KMS-11 (cell line): Measurements from ENCODE around the gene FBN1.

ENCODE experiments used
- H2AFZ ChIP-seq: fragments of 200-600 bp; sonication (generic); 2 replicates; pipeline ENCODE4 v1.6.1; 2016; ENCODE audit warnings: antibody characterized with exemption, mixed run types, low read depth
- H3K27ac ChIP-seq: fragments of 200-600 bp; sonication (generic); 2 replicates; pipeline ENCODE4 v1.6.1; 2016; ENCODE audit warnings: mild to moderate bottlenecking, mixed run types
- H3K27me3 ChIP-seq: fragments of 200-600 bp; sonication (generic); 2 replicates; pipeline ENCODE4 v1.6.1; 2017; ENCODE audit warnings: mild to moderate bottlenecking, low read depth, mixed run types, moderate library complexity; ENCODE audit not compliant: insufficient read depth
- H3K36me3 ChIP-seq: fragments of 200-600 bp; sonication (generic); 2 replicates; pipeline ENCODE4 v1.6.1; 2017; ENCODE audit warnings: mild to moderate bottlenecking, mixed run types; ENCODE audit not compliant: insufficient read depth
- H3K4me1 ChIP-seq: fragments of 200-600 bp; sonication (generic); 2 replicates; pipeline ENCODE4 v1.6.1; 2016; ENCODE audit warnings: mild to moderate bottlenecking, low read depth, mixed run types; ENCODE audit not compliant: poor library complexity, severe bottlenecking
- H3K4me2 ChIP-seq: fragments of 200-600 bp; sonication (generic); 2 replicates; pipeline ENCODE4 v1.7.0; 2016; ENCODE audit warnings: mild to moderate bottlenecking, mixed run types
- H3K4me3 ChIP-seq: fragments of 200-600 bp; sonication (generic); IDR thresholded peaks from 2 replicates; pipeline ENCODE4 v1.6.1; 2017; ENCODE audit warnings: low read depth, low read length, mixed read lengths; ENCODE audit not compliant: insufficient read depth
- H3K79me2 ChIP-seq: fragments of 200-600 bp; sonication (generic); 2 replicates; pipeline ENCODE4 v1.6.1; 2016; ENCODE audit warnings: low read depth, mixed run types; ENCODE audit not compliant: insufficient read depth
- H3K9ac ChIP-seq: fragments of 200-600 bp; sonication (generic); 2 replicates; pipeline ENCODE4 v1.6.1; 2016; ENCODE audit warnings: mild to moderate bottlenecking, mixed run types
- H4K20me1 ChIP-seq: fragments of 200-600 bp; sonication (generic); 2 replicates; pipeline ENCODE4 v1.6.1; 2016; ENCODE audit warnings: mild to moderate bottlenecking, mixed run types; ENCODE audit not compliant: insufficient read depth
- TF ChIP-seq, protein P1 (sequence below): fragments of 200-600 bp; sonication (generic); conservative IDR thresholded peaks from 2 replicates; pipeline ENCODE4 v1.6.1; 2017; ENCODE audit warnings: low read depth, mild to moderate bottlenecking, antibody characterized with exemption, low read length, moderate library complexity, mixed read lengths

FBN1 gene

DNA sequence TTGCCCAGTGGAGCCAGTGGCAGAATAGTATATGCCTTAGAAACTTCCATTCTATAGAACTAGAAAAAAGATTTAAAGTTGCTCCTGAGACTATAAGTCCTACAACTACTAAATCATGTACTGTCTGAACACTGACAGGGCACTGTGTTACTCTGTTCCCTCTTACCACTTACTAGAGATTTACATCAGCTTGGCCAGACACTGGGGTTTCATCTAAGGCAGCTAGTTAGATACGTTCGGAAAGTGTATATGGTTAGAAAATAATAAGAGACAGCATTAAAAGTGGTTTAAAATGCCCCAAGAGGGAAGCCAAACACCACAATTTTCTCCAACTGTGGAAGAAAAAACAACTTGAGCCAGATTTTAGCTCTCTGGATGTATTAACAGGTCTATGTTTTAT, 97.1 kb downstream of the FBN1 start:
- H3K4me3 ChIP-seq: no peak overlapping the region
- no peaks in the 10 kb centered on the region for H4K20me1 ChIP-seq
- H2AFZ ChIP-seq: no peak overlapping the region
- H3K79me2 ChIP-seq: no peaks in the 10 kb centered on the region
- H3K4me1 ChIP-seq: no peaks in the 10 kb centered on the region
- H3K27me3 ChIP-seq: no peaks in the 10 kb centered on the region
- TF ChIP-seq, protein P1, sequence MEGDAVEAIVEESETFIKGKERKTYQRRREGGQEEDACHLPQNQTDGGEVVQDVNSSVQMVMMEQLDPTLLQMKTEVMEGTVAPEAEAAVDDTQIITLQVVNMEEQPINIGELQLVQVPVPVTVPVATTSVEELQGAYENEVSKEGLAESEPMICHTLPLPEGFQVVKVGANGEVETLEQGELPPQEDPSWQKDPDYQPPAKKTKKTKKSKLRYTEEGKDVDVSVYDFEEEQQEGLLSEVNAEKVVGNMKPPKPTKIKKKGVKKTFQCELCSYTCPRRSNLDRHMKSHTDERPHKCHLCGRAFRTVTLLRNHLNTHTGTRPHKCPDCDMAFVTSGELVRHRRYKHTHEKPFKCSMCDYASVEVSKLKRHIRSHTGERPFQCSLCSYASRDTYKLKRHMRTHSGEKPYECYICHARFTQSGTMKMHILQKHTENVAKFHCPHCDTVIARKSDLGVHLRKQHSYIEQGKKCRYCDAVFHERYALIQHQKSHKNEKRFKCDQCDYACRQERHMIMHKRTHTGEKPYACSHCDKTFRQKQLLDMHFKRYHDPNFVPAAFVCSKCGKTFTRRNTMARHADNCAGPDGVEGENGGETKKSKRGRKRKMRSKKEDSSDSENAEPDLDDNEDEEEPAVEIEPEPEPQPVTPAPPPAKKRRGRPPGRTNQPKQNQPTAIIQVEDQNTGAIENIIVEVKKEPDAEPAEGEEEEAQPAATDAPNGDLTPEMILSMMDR: no peak
- H3K9ac ChIP-seq: no peak overlapping the region
- no peak overlapping the region for H3K27ac ChIP-seq
- no peak overlapping the region for H3K4me2 ChIP-seq
- no peaks in the 10 kb centered on the region for H3K36me3 ChIP-seq

GRCh38 chr15:48547286-48547685, 98.2 kb downstream of the FBN1 start:
- H3K9ac ChIP-seq: no peak overlapping the region
- H3K79me2 ChIP-seq: no peaks in the 10 kb centered on the region
- H3K4me2 ChIP-seq: no peak overlapping the region
- no peak overlapping the region for H2AFZ ChIP-seq
- no peaks in the 10 kb centered on the region for H4K20me1 ChIP-seq
- H3K27ac ChIP-seq: no peak overlapping the region
- peaks cover 2% of the 10 kb centered on the region for H3K4me1 ChIP-seq
- TF ChIP-seq, protein P1: no peak
- H3K36me3 ChIP-seq: no peaks in the 10 kb centered on the region
- no peak overlapping the region for H3K4me3 ChIP-seq
- H3K27me3 ChIP-seq: no peaks in the 10 kb centered on the region

- Histone ChIP-seq H3K9ac (no peak overlapping the region), H3K4me2 (no peak overlapping the region), H3K27me3 (no peaks in the 10 kb centered on the region), H3K4me3 (no peak overlapping the region), H3K36me3 (no peaks in the 10 kb centered on the region), H4K20me1 (no peaks in the 10 kb centered on the region), H3K4me1 (peaks cover 12% of the 10 kb centered on the region), H2AFZ (no peak overlapping the region), H3K27ac (no peak overlapping the region), H3K79me2 (no peaks in the 10 kb centered on the region)
- TF ChIP-seq, protein P1: no peak
Observed at GRCh38 chr15:48546296-48546695, 99.2 kb downstream of the FBN1 start.

DNA sequence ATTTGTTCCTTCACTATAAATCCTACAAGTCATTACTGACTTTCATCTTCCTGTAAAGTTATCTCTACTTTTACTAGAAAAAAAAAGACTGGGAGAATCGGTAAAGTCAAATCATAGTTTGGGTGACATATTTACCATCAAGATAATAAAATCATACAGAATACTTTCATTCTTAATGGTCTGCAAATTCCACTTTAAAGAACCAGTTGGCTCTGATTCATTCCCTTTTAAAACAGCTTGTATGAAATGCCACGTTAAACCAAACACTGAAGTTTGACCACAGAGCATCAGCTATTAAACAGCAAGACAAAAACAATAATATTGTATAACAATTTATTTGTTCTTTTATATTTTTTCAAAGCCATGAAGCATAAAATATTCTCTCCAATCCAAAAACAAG, 100.7 kb downstream of the FBN1 start:
- H3K4me2 ChIP-seq: no peak overlapping the region
- no peak overlapping the region for H3K4me3 ChIP-seq
- no peaks in the 10 kb centered on the region for H3K79me2 ChIP-seq
- H3K27me3 ChIP-seq: no peaks in the 10 kb centered on the region
- no peak overlapping the region for H3K27ac ChIP-seq
- no peaks in the 10 kb centered on the region for H4K20me1 ChIP-seq
- peaks cover 13% of the 10 kb centered on the region for H3K4me1 ChIP-seq
- TF ChIP-seq, protein P1: no peak
- H3K9ac ChIP-seq: no peak overlapping the region
- no peak overlapping the region for H2AFZ ChIP-seq
- no peaks in the 10 kb centered on the region for H3K36me3 ChIP-seq
